ENCODE measurements around the gene DOCK8.

The DOCK8 gene

DNA sequence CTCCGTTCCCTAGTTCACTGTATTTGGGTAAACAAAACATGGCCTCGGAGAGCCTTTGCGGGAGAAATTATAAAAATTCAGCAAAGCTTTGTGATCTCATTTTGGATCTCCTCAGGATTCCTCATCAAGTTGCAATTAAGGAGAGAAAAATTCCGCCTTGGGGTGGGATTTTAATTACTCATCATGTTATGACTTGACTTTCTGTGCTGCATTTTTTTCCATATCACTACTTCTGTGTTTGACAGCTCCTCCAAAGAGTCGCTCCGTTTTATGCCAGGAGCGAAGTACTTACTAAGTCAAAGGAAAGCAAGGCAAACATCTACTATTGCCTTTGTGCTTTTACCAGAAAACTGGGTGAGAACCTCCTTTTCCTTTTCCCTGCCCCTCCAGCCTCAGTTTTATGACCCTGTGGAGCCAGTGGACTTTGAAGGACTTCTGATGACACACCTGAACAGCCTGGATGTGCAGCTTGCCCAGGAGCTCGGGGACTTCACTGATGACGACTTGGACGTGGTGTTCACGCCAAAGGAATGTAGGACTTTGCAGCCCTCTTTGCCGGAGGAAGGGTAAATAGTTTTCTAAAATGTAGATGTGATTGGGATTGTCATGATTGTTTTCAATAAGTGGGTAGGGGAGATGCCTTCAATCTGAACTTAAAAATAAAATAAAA, 71.5 kb downstream of the DOCK8 start:
- Histone ChIP-seq H3K4me3 (IDR thresholded peaks at IDR 0.05; ENCODE audit: insufficient read depth, low read depth, low read length) (no peak overlapping the region), H3K4me1 (ENCODE audit: low read depth, poor library complexity, severe bottlenecking) (no peaks in the 10 kb centered on the region), H3K27me3 (ENCODE audit: insufficient read depth, low read depth) (no peaks in the 10 kb centered on the region), H3K9ac (no peak overlapping the region), H3K79me2 (ENCODE audit: insufficient read depth, low read depth) (no peaks in the 10 kb centered on the region), H3K36me3 (ENCODE audit: insufficient read depth) (no peaks in the 10 kb centered on the region), H3K27ac (no peak overlapping the region), H3K4me2 (no peak overlapping the region), H4K20me1 (ENCODE audit: insufficient read depth) (no peaks in the 10 kb centered on the region), H2AFZ (ENCODE audit: low read depth) (no peak overlapping the region)
- TF ChIP-seq, protein P1, sequence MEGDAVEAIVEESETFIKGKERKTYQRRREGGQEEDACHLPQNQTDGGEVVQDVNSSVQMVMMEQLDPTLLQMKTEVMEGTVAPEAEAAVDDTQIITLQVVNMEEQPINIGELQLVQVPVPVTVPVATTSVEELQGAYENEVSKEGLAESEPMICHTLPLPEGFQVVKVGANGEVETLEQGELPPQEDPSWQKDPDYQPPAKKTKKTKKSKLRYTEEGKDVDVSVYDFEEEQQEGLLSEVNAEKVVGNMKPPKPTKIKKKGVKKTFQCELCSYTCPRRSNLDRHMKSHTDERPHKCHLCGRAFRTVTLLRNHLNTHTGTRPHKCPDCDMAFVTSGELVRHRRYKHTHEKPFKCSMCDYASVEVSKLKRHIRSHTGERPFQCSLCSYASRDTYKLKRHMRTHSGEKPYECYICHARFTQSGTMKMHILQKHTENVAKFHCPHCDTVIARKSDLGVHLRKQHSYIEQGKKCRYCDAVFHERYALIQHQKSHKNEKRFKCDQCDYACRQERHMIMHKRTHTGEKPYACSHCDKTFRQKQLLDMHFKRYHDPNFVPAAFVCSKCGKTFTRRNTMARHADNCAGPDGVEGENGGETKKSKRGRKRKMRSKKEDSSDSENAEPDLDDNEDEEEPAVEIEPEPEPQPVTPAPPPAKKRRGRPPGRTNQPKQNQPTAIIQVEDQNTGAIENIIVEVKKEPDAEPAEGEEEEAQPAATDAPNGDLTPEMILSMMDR (conservative IDR thresholded peaks at IDR 0.05; ENCODE audit: low read depth, low read length): no peak

- H3K27ac ChIP-seq: no peak overlapping the region
- H3K79me2 ChIP-seq (ENCODE audit: insufficient read depth, low read depth): no peaks in the 10 kb centered on the region
- H3K4me1 ChIP-seq (ENCODE audit: low read depth, poor library complexity, severe bottlenecking): no peaks in the 10 kb centered on the region
- no peaks in the 10 kb centered on the region for H3K27me3 ChIP-seq (ENCODE audit: insufficient read depth, low read depth)
- no peaks in the 10 kb centered on the region for H3K36me3 ChIP-seq (ENCODE audit: insufficient read depth)
- TF ChIP-seq, protein P1 (conservative IDR thresholded peaks at IDR 0.05; ENCODE audit: low read depth, low read length): no peak
- no peak overlapping the region for H3K4me2 ChIP-seq
- H4K20me1 ChIP-seq (ENCODE audit: insufficient read depth): no peaks in the 10 kb centered on the region
- H3K4me3 ChIP-seq (IDR thresholded peaks at IDR 0.05; ENCODE audit: insufficient read depth, low read depth, low read length): no peak overlapping the region
- no peak overlapping the region for H2AFZ ChIP-seq (ENCODE audit: low read depth)
- H3K9ac ChIP-seq: no peak overlapping the region
Measured at GRCh38 chr9:289121-289520, 74.5 kb downstream of the DOCK8 start.

GRCh38 chr9:292915-293314, 78.2 kb downstream of the DOCK8 start:
- H4K20me1 ChIP-seq (ENCODE audit: insufficient read depth): no peaks in the 10 kb centered on the region
- H3K4me2 ChIP-seq: no peak overlapping the region
- H3K9ac ChIP-seq: no peak overlapping the region
- no peak overlapping the region for H3K27ac ChIP-seq
- no peak overlapping the region for H2AFZ ChIP-seq (ENCODE audit: low read depth)
- no peaks in the 10 kb centered on the region for H3K36me3 ChIP-seq (ENCODE audit: insufficient read depth)
- no peaks in the 10 kb centered on the region for H3K27me3 ChIP-seq (ENCODE audit: insufficient read depth, low read depth)
- H3K4me1 ChIP-seq (ENCODE audit: low read depth, poor library complexity, severe bottlenecking): no peaks in the 10 kb centered on the region
- TF ChIP-seq, protein P1 (conservative IDR thresholded peaks at IDR 0.05; ENCODE audit: low read depth, low read length): no peak
- no peak overlapping the region for H3K4me3 ChIP-seq (IDR thresholded peaks at IDR 0.05; ENCODE audit: insufficient read depth, low read depth, low read length)
- H3K79me2 ChIP-seq (ENCODE audit: insufficient read depth, low read depth): no peaks in the 10 kb centered on the region

DNA sequence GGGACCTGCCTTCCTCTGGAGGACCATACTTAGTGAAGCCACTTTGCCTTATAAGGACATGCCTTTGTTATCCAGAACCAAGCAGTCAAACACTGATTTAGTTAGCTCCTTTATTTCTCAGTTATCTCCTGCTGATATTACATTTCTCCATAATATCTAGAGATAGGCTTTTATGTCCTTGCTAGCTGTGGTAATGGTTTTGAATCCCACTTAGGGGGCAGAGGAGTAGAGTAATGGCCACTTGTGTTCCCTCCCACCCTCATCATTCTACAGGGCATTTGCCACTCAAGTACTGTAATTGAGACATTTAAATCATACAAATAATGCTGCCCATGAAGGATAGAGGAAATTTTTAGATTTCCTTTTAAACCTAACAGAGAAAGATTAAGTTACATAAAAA, 80.9 kb downstream of the DOCK8 start:
- Histone ChIP-seq H3K4me3 (IDR thresholded peaks at IDR 0.05; ENCODE audit: insufficient read depth, low read depth, low read length) (no peak overlapping the region), H4K20me1 (ENCODE audit: insufficient read depth) (no peaks in the 10 kb centered on the region), H3K4me2 (no peak overlapping the region), H2AFZ (ENCODE audit: low read depth) (no peak overlapping the region), H3K27me3 (ENCODE audit: insufficient read depth, low read depth) (no peaks in the 10 kb centered on the region), H3K4me1 (ENCODE audit: low read depth, poor library complexity, severe bottlenecking) (no peaks in the 10 kb centered on the region), H3K79me2 (ENCODE audit: insufficient read depth, low read depth) (no peaks in the 10 kb centered on the region), H3K27ac (no peak overlapping the region), H3K9ac (no peak overlapping the region), H3K36me3 (ENCODE audit: insufficient read depth) (no peaks in the 10 kb centered on the region)
- TF ChIP-seq, protein P1 (conservative IDR thresholded peaks at IDR 0.05; ENCODE audit: low read depth, low read length): no peak
